HEK293 (cell line): ENCODE data around the gene PTGR1.

Source experiments
- CTCF ChIP-seq: fragments of 450-650 bp; formaldehyde crosslinking; IDR thresholded peaks from 2 replicates; pipeline ENCODE4 v1.5.1; 2016; ENCODE audit warnings: missing biosample characterization, missing genetic modification characterization
- ZNF140 ChIP-seq: fragments of 450-650 bp; formaldehyde crosslinking; IDR thresholded peaks from 2 replicates; pipeline ENCODE4 v1.5.1; 2016; ENCODE audit warnings: missing biosample characterization, missing genetic modification characterization
- ZNF239 ChIP-seq: fragments of 450-650 bp; formaldehyde crosslinking; IDR thresholded peaks from 2 replicates; pipeline ENCODE4 v1.5.1; 2016; ENCODE audit warnings: missing biosample characterization, missing genetic modification characterization
- ZNF416 ChIP-seq: fragments of 450-650 bp; formaldehyde crosslinking; IDR thresholded peaks from 2 replicates; pipeline ENCODE4 v1.5.1; 2016; ENCODE audit warnings: missing biosample characterization, missing genetic modification characterization
- ZNF473 ChIP-seq: fragments of 450-650 bp; formaldehyde crosslinking; IDR thresholded peaks from 2 replicates; pipeline ENCODE4 v1.5.1; 2017; ENCODE audit warnings: missing biosample characterization, missing genetic modification characterization

- TF ChIP-seq ZNF140 (tag by site-specific recombination): no peak
- no peak for TF ChIP-seq CTCF (tag by site-specific recombination)
- no peak for TF ChIP-seq ZNF473 (tag by site-specific recombination)
- TF ChIP-seq ZNF239: no peak
- no peak for TF ChIP-seq ZNF416 (tag by site-specific recombination)
These were observed 14.1 kb upstream of the PTGR1 start for GRCh38 chr9:111613436-111614040.
